ENCODE data around the gene CDK9.

The CDK9 gene

DNA sequence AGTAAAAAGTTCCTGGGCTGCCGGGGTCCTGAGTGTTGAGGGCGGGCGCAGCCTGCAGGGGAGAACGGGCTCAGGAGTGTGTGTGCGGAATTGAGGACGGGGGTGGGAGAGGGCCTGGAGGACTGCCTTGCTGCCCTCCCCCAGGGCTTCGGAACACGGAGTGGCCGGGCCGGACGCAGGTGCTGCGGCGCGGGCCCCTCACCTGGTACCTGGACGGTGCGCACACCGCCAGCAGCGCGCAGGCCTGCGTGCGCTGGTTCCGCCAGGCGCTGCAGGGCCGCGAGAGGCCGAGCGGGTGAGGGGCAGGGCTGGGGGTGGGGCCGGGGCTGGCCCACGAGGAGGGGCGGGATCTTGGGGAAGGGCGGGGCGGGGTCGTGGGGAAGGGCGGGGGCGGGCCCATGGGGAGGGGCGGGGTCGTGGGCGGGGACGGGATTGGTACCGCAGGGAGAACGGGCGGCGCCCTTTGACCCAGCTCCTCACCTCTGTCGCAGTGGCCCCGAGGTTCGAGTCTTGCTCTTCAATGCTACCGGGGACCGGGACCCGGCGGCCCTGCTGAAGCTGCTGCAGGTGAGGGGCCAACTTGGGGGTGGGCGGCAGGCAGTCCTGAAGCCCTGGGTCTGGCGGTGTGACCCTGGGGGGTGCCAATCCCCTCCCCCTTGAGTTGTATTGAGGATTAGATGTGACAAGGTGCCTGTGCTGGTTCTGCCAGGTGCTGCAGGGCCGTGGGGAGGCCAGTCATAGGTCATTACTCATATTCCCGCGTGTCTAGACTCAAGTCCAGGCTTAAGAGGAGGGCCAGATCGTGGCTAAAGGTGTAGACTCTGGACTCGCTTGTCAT is 23.9 kb downstream of the CDK9 start:
- Mint-ChIP-seq H3K27me3 (ENCODE audit: low read depth, poor library complexity) (peaks cover 7% of the 10 kb centered on the region), H3K4me3 (peak overlapping the region; percentile 40), H3K27ac (no peak overlapping the region), H3K9me3 (no peaks in the 10 kb centered on the region), H3K4me1 (no peaks in the 10 kb centered on the region), H3K36me3 (ENCODE audit: low read depth) (peaks cover 25% of the 10 kb centered on the region)
- TF ChIP-seq, protein P1, sequence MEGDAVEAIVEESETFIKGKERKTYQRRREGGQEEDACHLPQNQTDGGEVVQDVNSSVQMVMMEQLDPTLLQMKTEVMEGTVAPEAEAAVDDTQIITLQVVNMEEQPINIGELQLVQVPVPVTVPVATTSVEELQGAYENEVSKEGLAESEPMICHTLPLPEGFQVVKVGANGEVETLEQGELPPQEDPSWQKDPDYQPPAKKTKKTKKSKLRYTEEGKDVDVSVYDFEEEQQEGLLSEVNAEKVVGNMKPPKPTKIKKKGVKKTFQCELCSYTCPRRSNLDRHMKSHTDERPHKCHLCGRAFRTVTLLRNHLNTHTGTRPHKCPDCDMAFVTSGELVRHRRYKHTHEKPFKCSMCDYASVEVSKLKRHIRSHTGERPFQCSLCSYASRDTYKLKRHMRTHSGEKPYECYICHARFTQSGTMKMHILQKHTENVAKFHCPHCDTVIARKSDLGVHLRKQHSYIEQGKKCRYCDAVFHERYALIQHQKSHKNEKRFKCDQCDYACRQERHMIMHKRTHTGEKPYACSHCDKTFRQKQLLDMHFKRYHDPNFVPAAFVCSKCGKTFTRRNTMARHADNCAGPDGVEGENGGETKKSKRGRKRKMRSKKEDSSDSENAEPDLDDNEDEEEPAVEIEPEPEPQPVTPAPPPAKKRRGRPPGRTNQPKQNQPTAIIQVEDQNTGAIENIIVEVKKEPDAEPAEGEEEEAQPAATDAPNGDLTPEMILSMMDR (IDR thresholded peaks at IDR 0.05): no peak
- DNase-seq: peak; percentile 77

DNA sequence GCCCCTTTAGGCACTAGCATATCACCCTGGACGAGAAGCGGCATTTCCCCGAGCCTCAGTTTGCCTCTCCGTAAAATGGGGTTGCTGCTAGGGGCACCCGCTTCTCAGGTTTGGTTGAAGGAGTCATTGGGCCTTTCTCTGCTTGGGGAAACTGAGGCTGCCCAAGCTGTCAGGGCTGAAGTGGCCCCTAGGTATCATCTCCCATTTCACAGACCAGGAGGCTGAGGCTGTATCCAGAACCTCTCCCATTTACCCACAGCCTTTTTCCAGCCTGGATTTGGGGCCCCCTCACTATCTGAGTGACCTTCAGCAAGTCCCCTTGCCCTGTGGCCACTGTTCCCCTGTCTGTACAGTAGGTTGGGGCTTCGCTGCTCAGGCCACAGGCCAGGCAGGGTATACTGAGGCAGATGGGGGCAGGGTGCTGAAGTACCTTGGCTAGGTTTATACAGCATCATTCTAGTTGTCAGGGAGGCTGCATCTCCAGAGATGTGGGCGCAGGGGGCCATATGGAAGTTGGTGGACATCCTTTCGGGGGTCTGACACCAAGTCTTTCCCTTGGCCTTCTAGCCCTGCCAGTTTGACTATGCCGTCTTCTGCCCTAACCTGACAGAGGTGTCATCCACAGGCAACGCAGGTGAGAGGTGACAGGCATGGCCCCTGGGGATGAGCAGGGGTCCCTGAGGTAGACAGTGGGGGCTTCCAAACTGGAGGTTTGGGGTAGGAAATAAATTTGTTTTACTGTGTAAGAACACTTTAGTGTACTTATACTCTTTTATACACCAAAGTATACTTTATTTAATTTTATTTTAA is 24.7 kb downstream of the CDK9 start:
- peaks cover 7% of the 10 kb centered on the region for H3K27me3 Mint-ChIP-seq (ENCODE audit: low read depth, poor library complexity)
- no peak overlapping the region for H3K4me3 Mint-ChIP-seq
- DNase-seq: no peak
- H3K4me1 Mint-ChIP-seq: no peaks in the 10 kb centered on the region
- H3K27ac Mint-ChIP-seq: no peak overlapping the region
- H3K36me3 Mint-ChIP-seq (ENCODE audit: low read depth): peaks cover 24% of the 10 kb centered on the region
- TF ChIP-seq, protein P1 (IDR thresholded peaks at IDR 0.05): no peak
- no peaks in the 10 kb centered on the region for H3K9me3 Mint-ChIP-seq

DNA sequence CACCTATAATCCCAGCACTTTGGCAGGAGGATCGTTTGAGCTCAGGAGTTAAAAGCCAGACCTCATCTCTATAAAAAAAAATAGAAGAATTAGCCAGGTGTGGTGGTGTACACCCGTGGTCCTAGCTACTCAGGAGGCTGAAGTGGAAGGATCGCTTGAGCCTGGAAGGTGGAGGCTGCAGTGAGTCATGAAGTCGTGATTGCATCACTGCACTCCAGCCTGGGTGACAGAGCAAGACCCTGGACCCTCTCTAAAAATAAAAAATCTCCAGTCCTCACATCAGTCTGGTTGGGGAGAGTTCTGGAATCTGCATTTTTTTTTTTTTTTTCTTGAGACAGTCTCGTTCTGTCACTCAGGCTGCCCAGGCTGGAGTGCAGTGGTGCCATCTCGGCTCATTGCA is 26.2 kb downstream of the CDK9 start:
- TF ChIP-seq, protein P1 (IDR thresholded peaks at IDR 0.05): no peak
- Mint-ChIP-seq H3K36me3 (ENCODE audit: low read depth) (peaks cover 15% of the 10 kb centered on the region), H3K27me3 (ENCODE audit: low read depth, poor library complexity) (peaks cover 2% of the 10 kb centered on the region), H3K27ac (no peak overlapping the region), H3K4me1 (peaks cover 2% of the 10 kb centered on the region), H3K4me3 (no peak overlapping the region), H3K9me3 (no peaks in the 10 kb centered on the region)
- no peak for DNase-seq

DNA sequence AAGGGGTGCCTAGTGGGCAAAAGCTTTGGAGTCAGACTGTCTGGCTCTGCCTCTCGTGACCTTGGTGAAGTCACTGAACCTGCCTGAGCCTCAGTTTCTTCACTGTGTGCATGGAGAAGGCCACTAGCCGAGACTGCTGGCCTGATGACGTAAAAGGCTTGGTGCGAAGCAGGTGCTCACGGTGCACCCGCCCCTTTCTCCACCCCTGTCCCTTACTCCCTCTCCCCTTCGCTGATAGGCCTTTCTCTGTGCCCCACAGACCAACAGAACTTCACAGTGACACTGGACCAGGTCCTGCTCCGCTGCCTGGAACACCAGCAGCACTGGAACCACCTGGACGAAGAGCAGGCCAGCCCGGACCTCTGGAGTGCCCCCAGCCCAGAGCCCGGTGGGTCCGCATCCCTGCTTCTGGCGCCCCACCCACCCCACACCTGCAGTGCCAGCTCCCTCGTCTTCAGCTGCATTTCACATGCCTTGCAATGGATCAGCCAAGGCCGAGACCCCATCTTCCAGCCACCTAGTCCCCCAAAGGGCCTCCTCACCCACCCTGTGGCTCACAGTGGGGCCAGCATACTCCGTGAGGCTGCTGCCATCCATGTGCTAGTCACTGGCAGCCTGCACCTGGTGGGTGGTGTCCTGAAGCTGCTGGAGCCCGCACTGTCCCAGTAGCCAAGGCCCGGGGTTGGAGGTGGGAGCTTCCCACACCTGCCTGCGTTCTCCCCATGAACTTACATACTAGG is 27.3 kb downstream of the CDK9 start:
- H3K4me3 Mint-ChIP-seq: no peak overlapping the region
- TF ChIP-seq, protein P1 (IDR thresholded peaks at IDR 0.05): no peak
- H3K27ac Mint-ChIP-seq: no peak overlapping the region
- H3K9me3 Mint-ChIP-seq: no peaks in the 10 kb centered on the region
- H3K27me3 Mint-ChIP-seq (ENCODE audit: low read depth, poor library complexity): no peaks in the 10 kb centered on the region
- no peak for DNase-seq
- peaks cover 4% of the 10 kb centered on the region for H3K36me3 Mint-ChIP-seq (ENCODE audit: low read depth)
- peaks cover 13% of the 10 kb centered on the region for H3K4me1 Mint-ChIP-seq

DNA sequence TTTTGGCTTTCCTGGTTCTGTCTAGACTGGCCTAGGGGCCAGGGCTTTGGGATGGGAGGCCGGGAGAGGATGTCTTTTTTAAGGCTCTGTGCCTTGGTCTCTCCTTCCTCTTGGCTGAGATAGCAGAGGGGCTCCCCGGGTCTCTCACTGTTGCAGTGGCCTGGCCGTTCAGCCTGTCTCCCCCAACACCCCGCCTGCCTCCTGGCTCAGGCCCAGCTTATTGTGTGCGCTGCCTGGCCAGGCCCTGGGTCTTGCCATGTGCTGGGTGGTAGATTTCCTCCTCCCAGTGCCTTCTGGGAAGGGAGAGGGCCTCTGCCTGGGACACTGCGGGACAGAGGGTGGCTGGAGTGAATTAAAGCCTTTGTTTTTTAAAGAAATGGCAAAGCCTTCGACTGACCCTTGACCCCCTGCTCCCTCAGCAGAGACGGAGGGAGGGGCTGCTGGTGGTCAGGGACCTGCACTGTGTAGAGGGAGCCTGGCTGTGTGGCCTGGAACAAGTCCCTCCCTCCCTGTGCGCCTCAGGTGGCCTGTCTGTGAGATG is 27.9 kb downstream of the CDK9 start:
- no peak overlapping the region for H3K27ac Mint-ChIP-seq
- H3K9me3 Mint-ChIP-seq: no peaks in the 10 kb centered on the region
- TF ChIP-seq, protein P1 (IDR thresholded peaks at IDR 0.05): no peak

More for the DNA sequence above, 27.9 kb downstream of the CDK9 start:
- DNase-seq: no peak
- no peaks in the 10 kb centered on the region for H3K27me3 Mint-ChIP-seq (ENCODE audit: low read depth, poor library complexity)
- H3K4me3 Mint-ChIP-seq: no peak overlapping the region
- peaks cover 19% of the 10 kb centered on the region for H3K4me1 Mint-ChIP-seq
- H3K36me3 Mint-ChIP-seq (ENCODE audit: low read depth): peaks cover 4% of the 10 kb centered on the region

Data from nephron progenitor cell (in vitro differentiated cells).